ENCODE data around the gene TGFB1.
"Not testable (repeated sequence)": the region's sequence is repeated elsewhere in the genome, so short reads cannot be mapped to it uniquely, and the experiment has no call there.

Gene TGFB1

GRCh38 chr19:41353466-41354342 is at the start of gene TGFB1:
TSS of gene TGFB1 (minus strand) at chr19:41353922. CDS start at chr19:41353044, 878 bp downstream.
- DNase-seq: peak; percentile 49

GRCh38 chr19:41402010-41402409 is 48.3 kb upstream of the TGFB1 start:
- no peak for DNase-seq

GRCh38 chr19:41401483-41401882 is 47.8 kb upstream of the TGFB1 start:
- no peak for DNase-seq

- no peak for DNase-seq
Measured at GRCh38 chr19:41399525-41399924, 45.8 kb upstream of the TGFB1 start.

GRCh38 chr19:41399091-41399490 is 45.4 kb upstream of the TGFB1 start:
- DNase-seq: no peak

GRCh38 chr19:41398598-41398997 is 44.9 kb upstream of the TGFB1 start:
- no peak for DNase-seq

GRCh38 chr19:41398050-41398418 is 44.3 kb upstream of the TGFB1 start:
- DNase-seq: no peak

- DNase-seq: peak; percentile 100
Measured at GRCh38 chr19:41397086-41398049, 43.6 kb upstream of the TGFB1 start, which contains the start of the genes BCKDHA and EXOSC5. TSS of gene BCKDHA (plus strand) at chr19:41397818. CDS start at chr19:41397828, 10 bp downstream. TSS of gene EXOSC5 (minus strand) at chr19:41397359. CDS start at chr19:41397328, 31 bp downstream.

- DNase-seq: no peak
Measured at GRCh38 chr19:41395355-41395754, 41.6 kb upstream of the TGFB1 start.

- DNase-seq: no peak
Measured at GRCh38 chr19:41392775-41393174, 39.1 kb upstream of the TGFB1 start.

GRCh38 chr19:41391618-41392017 is 37.9 kb upstream of the TGFB1 start:
- DNase-seq: no peak

GRCh38 chr19:41386442-41386841 is 32.7 kb upstream of the TGFB1 start:
- DNase-seq: no peak

- no peak for DNase-seq
Measured at GRCh38 chr19:41384351-41384750, 30.6 kb upstream of the TGFB1 start.

- not testable (repeated sequence) for DNase-seq
Measured at GRCh38 chr19:41381536-41381935, 27.8 kb upstream of the TGFB1 start.

GRCh38 chr19:41377977-41378709 is 24.4 kb upstream of the TGFB1 start:
- DNase-seq: no peak

GRCh38 chr19:41376998-41377365 is 23.3 kb upstream of the TGFB1 start:
- no peak for DNase-seq

- peak; percentile 26 for DNase-seq
Measured at GRCh38 chr19:41376241-41376997, 22.7 kb upstream of the TGFB1 start, which contains the start of gene TMEM91. TSS of gene TMEM91 (plus strand) at chr19:41376533. CDS start at chr19:41378310, 1,777 bp downstream.

GRCh38 chr19:41373993-41374392 is 20.3 kb upstream of the TGFB1 start:
- no peak for DNase-seq

- no peak for DNase-seq
Measured at GRCh38 chr19:41372501-41372900, 18.8 kb upstream of the TGFB1 start.

- DNase-seq: no peak
Measured at GRCh38 chr19:41371541-41371940, 17.8 kb upstream of the TGFB1 start.

GRCh38 chr19:41371119-41371518 is 17.4 kb upstream of the TGFB1 start:
- DNase-seq: not testable (repeated sequence)

- DNase-seq: no peak
Measured at GRCh38 chr19:41369769-41370168, 16.0 kb upstream of the TGFB1 start.

Measured in NCI-H748 treated with DMSO at 0.1 percent for 48 hours (cell line).